ENCODE data around the gene JARID2. TPM values are rescaled to one million over a fixed set of nuclear protein-coding genes. Genes with fewer than 3 reads are reported as not detected.
"Not testable (repeated sequence)": the region's sequence is repeated elsewhere in the genome, so short reads cannot be mapped to it uniquely, and the experiment has no call there.

JARID2 gene
- total RNA-seq, 1 donor from 2014 or later, result 48.7 TPM

DNA sequence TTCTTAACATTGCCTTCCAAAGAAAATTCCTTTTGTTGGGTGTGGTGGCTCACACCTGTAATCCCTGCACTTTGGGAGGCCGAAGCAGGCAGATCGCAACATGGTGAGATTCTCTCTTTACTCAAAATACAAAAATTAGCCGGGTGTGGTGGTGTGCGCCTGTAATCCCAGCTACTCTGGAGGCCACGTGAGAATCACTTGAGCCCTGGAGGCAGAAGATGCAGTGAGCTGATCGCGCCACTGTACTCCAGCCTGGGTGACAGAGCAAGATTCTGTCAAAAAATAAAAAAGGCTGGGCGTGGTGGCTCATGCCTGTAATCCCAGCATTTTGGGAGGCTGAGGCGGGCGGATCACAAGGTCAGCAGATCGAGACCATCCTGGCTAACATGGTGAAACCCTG is 77.7 kb downstream of the JARID2 start:
- peak overlapping the region; percentile 38 for H3K27ac Mint-ChIP-seq
- H3K27me3 Mint-ChIP-seq; H3K9me3 Mint-ChIP-seq; DNase-seq; intact Hi-C loops (cut with micrococcal nuclease): not testable (repeated sequence)
- peak overlapping the region; percentile 4 for H3K4me3 Mint-ChIP-seq
- peaks cover 71% of the 10 kb centered on the region for H3K4me1 Mint-ChIP-seq
- peaks cover 44% of the 10 kb centered on the region for H3K36me3 Mint-ChIP-seq (ENCODE audit: low read depth)

DNA sequence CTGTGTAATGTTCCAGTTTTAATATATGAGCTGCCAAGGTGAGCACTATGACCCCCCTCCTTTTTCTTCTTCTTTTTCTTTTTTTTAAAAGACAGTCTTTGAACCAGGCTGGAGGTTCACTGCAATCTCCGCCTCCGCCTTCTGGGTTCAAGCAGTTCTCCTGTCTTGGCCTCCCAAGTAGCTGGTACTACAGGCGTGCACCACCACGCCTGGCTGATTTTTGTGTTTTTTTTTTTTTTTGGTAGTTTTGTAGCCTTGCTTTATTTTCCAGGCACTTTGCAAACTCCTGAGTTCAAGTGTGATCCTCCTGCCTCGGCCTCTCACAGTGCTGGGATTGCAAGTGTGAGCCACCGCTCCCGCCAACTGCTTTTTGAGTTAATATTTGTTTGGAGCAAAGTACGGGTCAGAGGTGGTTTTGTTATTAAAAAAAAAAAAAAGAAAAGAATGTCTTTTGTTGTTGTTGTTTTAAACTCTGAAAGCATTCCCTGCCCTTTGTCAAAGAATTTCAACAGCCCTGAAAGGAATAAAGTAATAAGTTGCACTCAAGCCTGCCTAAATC is 78.6 kb downstream of the JARID2 start:
- Mint-ChIP-seq H3K9me3 (no peaks in the 10 kb centered on the region), H3K4me1 (peaks cover 70% of the 10 kb centered on the region), H3K27ac (no peak overlapping the region), H3K36me3 (ENCODE audit: low read depth) (peaks cover 39% of the 10 kb centered on the region), H3K4me3 (no peak overlapping the region), H3K27me3 (no peaks in the 10 kb centered on the region)
- intact Hi-C loops (cut with micrococcal nuclease), result no loop called here
- no peak for DNase-seq

DNA sequence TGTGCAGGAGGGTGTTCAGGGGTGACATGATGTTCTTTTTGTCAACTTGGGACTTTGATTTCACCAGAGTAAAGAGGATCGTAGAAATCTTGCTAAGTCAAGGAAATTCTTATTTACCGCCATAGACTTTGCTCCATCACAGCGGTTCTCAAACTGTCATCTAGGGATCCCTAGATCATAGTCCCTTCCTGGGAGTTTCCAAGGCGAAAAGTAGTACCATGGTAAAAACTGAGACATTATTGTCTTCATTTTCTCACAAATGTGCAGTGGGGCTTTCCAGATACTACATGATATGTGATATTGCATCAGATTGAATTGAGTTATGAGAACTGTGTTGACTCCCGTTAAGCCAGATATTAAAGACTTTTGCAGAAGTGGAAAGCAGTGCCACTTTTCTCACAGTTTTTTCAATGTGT is 79.7 kb downstream of the JARID2 start:
- intact Hi-C loops (cut with micrococcal nuclease), result no loop called here
- H3K4me1 Mint-ChIP-seq, result peaks cover 71% of the 10 kb centered on the region
- no peak overlapping the region for H3K4me3 Mint-ChIP-seq
- no peaks in the 10 kb centered on the region for H3K27me3 Mint-ChIP-seq
- H3K36me3 Mint-ChIP-seq (ENCODE audit: low read depth), result peaks cover 35% of the 10 kb centered on the region
- no peaks in the 10 kb centered on the region for H3K9me3 Mint-ChIP-seq
- no peak for DNase-seq
- H3K27ac Mint-ChIP-seq, result peak overlapping the region; percentile 32

DNA sequence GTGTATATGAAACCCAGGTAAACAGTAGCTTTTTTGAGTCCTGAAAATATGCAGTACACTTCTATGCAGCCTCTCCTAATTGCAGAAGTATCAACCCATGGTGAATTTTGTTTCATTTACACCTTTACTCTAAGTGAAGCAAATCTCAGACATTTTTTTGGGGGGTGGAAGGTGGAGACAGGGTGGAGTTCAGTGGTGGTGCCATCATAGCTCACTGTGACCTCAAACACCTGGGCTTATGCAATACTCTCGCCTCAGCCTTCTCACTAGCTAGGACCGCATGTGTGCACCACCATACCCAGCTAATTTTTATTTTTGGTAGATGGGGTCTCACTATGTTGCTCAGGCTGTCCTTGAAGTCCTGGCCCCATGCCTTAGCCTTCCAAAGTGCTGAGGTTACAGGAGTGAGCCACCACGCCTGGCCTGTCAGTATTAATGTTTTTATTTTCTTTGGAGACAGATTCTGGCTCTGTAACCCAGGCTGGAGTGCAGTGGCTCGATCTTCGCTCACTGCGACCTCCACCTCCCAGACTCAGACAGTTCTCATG is 80.3 kb downstream of the JARID2 start:
- peaks cover 35% of the 10 kb centered on the region for H3K36me3 Mint-ChIP-seq (ENCODE audit: low read depth)
- H3K27me3 Mint-ChIP-seq, result no peaks in the 10 kb centered on the region
- H3K27ac Mint-ChIP-seq, result peak overlapping the region; percentile 56
- H3K4me3 Mint-ChIP-seq, result no peak overlapping the region
- H3K9me3 Mint-ChIP-seq, result no peaks in the 10 kb centered on the region
- DNase-seq, result no peak
- intact Hi-C loops (cut with micrococcal nuclease), result loop anchor here (2.0 kb wide), 2 partner anchors 13 to 115 kb away; no protein-coding TSS in a partner anchor
- peaks cover 75% of the 10 kb centered on the region for H3K4me1 Mint-ChIP-seq

DNA sequence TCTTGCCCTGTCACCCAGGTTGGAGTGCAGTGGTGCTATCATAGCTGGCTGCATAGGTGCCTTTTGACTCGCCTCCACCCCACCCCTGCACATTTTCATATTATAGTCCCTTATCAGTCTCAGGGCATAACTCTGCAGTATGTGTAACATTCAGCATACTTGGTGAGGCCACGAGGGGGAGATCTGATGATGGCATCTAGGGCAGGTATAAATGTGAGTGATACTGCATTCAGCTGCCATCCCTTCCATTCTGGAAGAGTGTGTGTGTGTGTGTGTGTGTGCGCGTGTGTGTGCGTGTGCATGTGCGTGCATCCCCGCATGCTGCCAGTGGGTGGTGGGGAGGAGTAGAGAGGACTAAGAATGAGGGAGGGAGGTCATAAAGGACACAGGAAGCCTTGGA is 81.4 kb downstream of the JARID2 start:
- Mint-ChIP-seq H3K27ac (peak overlapping the region; percentile 21), H3K36me3 (ENCODE audit: low read depth) (peaks cover 31% of the 10 kb centered on the region), H3K9me3 (no peaks in the 10 kb centered on the region), H3K27me3 (no peaks in the 10 kb centered on the region), H3K4me3 (peak overlapping the region; percentile 7), H3K4me1 (peaks cover 73% of the 10 kb centered on the region)
- intact Hi-C loops (cut with micrococcal nuclease), result loop anchor here (1.0 to 2.0 kb wide), 3 partner anchors 8 to 114 kb away; no protein-coding TSS in a partner anchor
- DNase-seq, result peak; percentile 82

DNA sequence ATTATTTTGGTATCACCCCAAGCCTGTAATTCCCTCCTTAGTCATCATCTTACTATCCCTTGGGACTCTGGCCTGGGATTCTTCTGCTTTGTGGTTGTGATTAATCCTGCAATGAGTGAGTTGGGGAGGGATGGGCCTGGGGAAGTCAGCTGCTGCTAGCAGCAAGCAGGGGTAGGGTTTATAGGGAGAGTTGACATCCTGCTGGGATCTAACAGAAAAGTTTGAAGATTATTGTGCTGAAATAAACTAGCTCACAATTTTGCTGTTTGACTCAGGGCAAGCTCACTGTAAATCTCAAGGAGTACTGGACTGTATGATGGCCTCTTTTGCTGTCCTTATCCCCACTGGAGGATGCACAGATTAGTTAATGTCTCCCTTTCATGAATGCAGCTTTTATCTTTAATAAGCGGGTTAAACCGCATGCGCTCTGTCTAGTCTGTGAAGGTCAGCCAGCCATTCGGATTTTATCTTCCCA is 83.4 kb downstream of the JARID2 start:
- no peak overlapping the region for H3K4me3 Mint-ChIP-seq
- H3K27ac Mint-ChIP-seq, result no peak overlapping the region
- H3K27me3 Mint-ChIP-seq, result no peaks in the 10 kb centered on the region
- no peaks in the 10 kb centered on the region for H3K9me3 Mint-ChIP-seq
- peaks cover 70% of the 10 kb centered on the region for H3K4me1 Mint-ChIP-seq
- intact Hi-C loops (cut with micrococcal nuclease), result no loop called here
- DNase-seq, result no peak
- peaks cover 24% of the 10 kb centered on the region for H3K36me3 Mint-ChIP-seq (ENCODE audit: low read depth)

DNA sequence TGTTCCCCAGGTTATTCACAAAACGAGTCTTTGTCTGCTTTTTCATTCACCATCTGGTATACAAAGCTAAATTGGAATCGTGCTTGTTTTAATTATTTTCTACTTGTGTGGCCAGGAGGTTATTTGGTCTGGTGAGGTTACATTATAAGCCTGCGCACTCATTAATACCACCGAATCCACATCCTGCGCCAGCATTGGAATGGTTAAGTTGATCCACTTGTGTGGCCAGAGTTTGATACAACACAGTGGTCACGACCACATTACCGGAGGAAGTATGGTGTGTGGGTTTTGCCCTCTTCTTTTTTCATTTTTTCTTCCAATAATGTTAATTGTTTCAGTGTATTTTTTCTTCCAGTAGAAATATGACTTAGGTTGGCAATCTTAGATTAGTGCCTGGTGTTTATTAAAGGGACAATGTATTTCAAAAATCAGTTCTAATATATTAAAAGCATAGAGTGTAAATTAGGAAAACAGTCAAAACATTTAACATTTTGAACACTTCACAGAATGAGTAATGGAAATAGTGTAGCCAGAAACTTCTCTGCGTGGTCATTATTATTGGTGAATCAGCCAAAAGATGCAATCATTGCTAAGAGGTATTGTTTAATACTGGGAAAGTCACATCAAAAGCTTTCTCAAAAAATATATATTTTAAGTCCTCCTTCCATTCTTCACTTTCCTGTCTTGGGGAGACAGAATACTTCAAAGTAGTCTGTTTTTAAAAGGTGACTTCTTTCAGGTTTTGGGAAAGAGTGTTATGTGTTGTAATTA is 84.5 kb downstream of the JARID2 start:
- H3K36me3 Mint-ChIP-seq (ENCODE audit: low read depth), result peaks cover 21% of the 10 kb centered on the region
- no peak for DNase-seq
- H3K27me3 Mint-ChIP-seq, result no peaks in the 10 kb centered on the region
- intact Hi-C loops (cut with micrococcal nuclease), result loop anchor here (5.0 kb wide), 1 partner anchor 72 kb away; no protein-coding TSS in a partner anchor
- peak overlapping the region; percentile 74 for H3K27ac Mint-ChIP-seq
- no peaks in the 10 kb centered on the region for H3K9me3 Mint-ChIP-seq
- H3K4me1 Mint-ChIP-seq, result peaks cover 71% of the 10 kb centered on the region
- peak overlapping the region; percentile 55 for H3K4me3 Mint-ChIP-seq

DNA sequence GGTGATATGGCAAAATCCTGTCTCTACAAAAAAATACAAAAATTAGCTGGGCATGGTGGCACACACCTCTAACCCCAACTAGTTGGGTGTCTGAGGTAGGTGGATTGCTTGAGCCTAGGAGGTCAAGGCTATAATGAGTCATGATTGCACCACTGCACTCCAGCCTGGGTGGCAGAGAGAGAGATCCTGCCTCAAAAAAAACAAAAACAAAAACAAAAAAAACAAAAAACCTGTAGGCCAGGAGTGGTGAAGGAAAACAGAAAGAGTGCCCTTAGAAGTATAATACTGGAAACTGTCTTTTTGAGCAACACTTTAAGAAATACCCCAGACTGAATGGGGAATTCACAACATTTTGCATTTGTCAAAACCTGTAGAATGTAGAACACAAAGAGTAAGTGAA is 85.3 kb downstream of the JARID2 start:
- Mint-ChIP-seq H3K4me1 (peaks cover 73% of the 10 kb centered on the region), H3K4me3 (peak overlapping the region; percentile 55), H3K27ac (peak overlapping the region; percentile 74), H3K9me3 (no peaks in the 10 kb centered on the region), H3K36me3 (ENCODE audit: low read depth) (peaks cover 20% of the 10 kb centered on the region), H3K27me3 (no peaks in the 10 kb centered on the region)
- no peak for DNase-seq
- intact Hi-C loops (cut with micrococcal nuclease), result loop anchor here (5.0 kb wide), 1 partner anchor 71 kb away; no protein-coding TSS in a partner anchor

DNA sequence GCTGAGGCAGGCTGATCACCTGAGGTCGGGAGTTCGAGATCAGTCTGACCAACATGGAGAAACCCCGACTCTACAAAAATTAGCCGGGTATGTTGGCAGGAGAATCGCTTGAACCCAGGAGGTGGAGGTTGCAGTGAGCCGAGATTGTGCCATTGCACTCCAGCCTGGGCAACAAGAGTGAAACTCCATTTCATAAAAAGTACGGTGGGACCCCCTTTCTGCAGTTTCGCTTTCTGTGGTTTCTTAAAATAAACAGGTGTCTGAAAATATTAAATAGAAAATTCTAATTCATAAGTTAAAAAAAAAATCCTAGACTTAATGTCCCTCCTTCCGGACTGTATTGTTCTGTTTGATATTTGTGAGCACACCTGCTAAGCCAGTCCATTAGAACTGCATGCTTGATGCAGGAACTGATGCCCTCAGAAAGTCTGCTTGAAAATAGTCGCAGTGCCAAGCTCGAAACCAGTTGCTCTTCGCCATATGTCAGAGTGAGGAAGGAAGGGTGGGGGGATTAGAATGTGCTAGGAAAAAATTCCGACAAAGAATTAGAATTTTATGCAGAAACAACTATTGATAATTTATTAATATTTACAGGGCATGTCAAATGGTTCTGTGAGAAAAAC is 85.9 kb downstream of the JARID2 start:
- H3K4me1 Mint-ChIP-seq, result peaks cover 72% of the 10 kb centered on the region
- no peak for DNase-seq
- H3K27ac Mint-ChIP-seq, result no peak overlapping the region
- no peaks in the 10 kb centered on the region for H3K27me3 Mint-ChIP-seq
- H3K4me3 Mint-ChIP-seq, result no peak overlapping the region
- intact Hi-C loops (cut with micrococcal nuclease), result loop anchor here (5.0 kb wide), 1 partner anchor 71 kb away; no protein-coding TSS in a partner anchor
- H3K36me3 Mint-ChIP-seq (ENCODE audit: low read depth), result peaks cover 20% of the 10 kb centered on the region
- H3K9me3 Mint-ChIP-seq, result no peaks in the 10 kb centered on the region

DNA sequence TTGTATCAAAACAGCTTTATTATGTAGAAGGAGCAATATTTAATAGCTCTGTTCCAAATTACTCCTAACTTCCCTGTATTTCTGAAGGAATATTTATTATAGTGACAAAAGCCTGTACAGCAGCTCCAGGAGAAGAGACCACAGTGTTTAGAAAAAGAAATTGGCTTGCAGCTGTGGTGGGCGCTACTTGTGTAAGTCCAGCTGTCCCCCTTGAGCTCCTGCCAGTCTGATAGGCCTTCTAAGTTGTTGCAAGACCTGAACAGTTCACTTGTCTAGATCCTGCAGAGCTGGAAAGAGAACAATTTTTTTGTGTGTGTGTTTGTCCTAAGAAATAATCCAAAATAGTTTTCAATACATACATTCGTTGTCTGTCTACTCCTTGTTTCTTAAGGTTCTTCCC is 86.6 kb downstream of the JARID2 start:
- Mint-ChIP-seq H3K27me3 (no peaks in the 10 kb centered on the region), H3K4me1 (peaks cover 72% of the 10 kb centered on the region), H3K9me3 (no peaks in the 10 kb centered on the region), H3K4me3 (no peak overlapping the region), H3K27ac (no peak overlapping the region), H3K36me3 (ENCODE audit: low read depth) (peaks cover 21% of the 10 kb centered on the region)
- intact Hi-C loops (cut with micrococcal nuclease), result loop anchor here (5.0 kb wide), 1 partner anchor 70 kb away; no protein-coding TSS in a partner anchor
- DNase-seq, result no peak

DNA sequence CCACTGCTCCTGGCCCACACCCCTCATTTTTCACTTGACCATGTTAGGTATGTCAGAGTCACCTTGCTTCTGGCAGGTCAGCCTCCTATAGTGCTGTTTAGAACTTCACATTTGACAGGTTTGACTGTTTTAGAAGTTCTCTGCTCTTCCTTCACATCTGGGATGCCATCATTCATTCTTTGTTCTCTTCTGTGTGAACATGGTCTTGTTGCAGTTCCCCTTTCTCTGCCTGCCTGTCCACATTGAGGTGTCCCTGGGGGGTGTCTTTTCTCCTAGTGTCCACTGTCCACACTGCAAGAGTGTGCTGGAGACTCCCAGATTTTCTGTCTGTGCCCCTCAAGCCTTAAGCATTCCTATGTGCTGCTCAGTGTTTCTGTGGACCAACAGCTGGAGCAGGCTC is 89.5 kb downstream of the JARID2 start:
- no peaks in the 10 kb centered on the region for H3K27me3 Mint-ChIP-seq
- H3K27ac Mint-ChIP-seq, result peak overlapping the region; percentile 60
- H3K36me3 Mint-ChIP-seq (ENCODE audit: low read depth), result peaks cover 25% of the 10 kb centered on the region
- DNase-seq, result no peak
- no peaks in the 10 kb centered on the region for H3K9me3 Mint-ChIP-seq
- peaks cover 64% of the 10 kb centered on the region for H3K4me1 Mint-ChIP-seq
- no peak overlapping the region for H3K4me3 Mint-ChIP-seq
- intact Hi-C loops (cut with micrococcal nuclease), result loop anchor here (5.0 kb wide), 1 partner anchor 37 kb away; no protein-coding TSS in a partner anchor

DNA sequence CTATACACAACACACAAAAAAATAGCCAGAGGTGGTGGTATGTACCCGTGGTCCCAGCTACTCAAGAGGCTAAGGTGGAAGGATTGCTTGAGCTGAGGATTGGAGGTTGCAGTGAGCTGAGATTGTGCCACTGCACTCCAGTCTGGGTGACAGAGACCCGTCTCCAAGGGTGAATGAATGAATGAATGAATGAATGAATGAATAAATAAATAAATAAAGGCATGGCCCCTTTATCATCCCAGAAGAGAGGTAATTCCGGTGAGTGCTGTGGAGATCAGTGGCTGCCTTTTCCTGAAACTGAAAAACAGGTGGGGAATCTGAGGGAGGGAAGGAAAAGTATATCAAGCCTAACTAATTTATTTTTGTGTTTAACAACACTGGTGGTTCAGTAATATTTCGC is 90.0 kb downstream of the JARID2 start:
- H3K36me3 Mint-ChIP-seq (ENCODE audit: low read depth), result peaks cover 25% of the 10 kb centered on the region
- H3K4me3 Mint-ChIP-seq, result no peak overlapping the region
- DNase-seq, result no peak
- H3K9me3 Mint-ChIP-seq, result no peaks in the 10 kb centered on the region
- no peaks in the 10 kb centered on the region for H3K27me3 Mint-ChIP-seq
- intact Hi-C loops (cut with micrococcal nuclease), result loop anchor here (5.0 kb wide), 1 partner anchor 36 kb away; no protein-coding TSS in a partner anchor
- H3K4me1 Mint-ChIP-seq, result peaks cover 64% of the 10 kb centered on the region
- H3K27ac Mint-ChIP-seq, result no peak overlapping the region

DNA sequence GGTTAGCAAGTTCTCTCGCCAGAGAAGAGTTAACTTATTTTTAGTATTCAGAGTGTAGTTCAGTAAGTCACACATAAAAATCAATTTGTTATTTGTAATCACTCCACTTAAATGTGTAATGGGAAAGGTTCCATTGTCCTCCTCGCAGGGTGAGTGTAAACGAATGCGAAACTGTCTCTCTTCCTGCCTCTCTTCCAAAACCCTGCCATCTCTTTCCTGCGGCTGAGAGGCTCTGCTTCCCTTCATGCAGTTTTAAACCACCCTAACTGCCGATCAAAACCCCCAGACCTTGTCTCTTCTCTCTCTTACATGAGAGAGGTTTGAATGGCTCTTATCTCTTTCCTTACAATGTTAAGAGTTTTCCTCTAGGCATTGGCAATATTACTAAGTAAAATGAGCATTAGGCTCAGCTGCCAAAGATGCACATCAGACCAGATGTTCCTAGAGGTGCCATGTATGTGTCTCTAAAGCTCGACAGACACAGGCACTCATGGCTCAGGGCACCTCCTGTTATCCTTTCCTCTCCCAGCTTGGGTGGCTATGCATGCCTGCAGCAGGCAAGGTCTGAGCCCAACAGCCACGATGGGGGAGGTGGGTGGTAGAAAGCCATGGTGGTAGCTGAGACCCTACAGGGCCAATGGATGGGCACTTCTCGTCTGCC is 91.2 kb downstream of the JARID2 start:
- no peak for DNase-seq
- Mint-ChIP-seq H3K36me3 (ENCODE audit: low read depth) (peaks cover 22% of the 10 kb centered on the region), H3K27ac (peak overlapping the region; percentile 65), H3K27me3 (no peaks in the 10 kb centered on the region), H3K9me3 (no peaks in the 10 kb centered on the region), H3K4me1 (peaks cover 63% of the 10 kb centered on the region), H3K4me3 (peak overlapping the region; percentile 59)
- intact Hi-C loops (cut with micrococcal nuclease), result loop anchor here (5.0 kb wide), 1 partner anchor 35 kb away; no protein-coding TSS in a partner anchor

Measured in activated CD4-positive, alpha-beta T cell treated with anti-CD3 and anti-CD28 coated beads, Interleukin-2, amount 10 ng/mL, durations not matched to agents 24 days and 14 days (primary cell).